GM21447 (cell line): ENCODE results near the gene SLC25A26.

Experiments
- ATAC-seq: cut with Tn5 transposase; IDR thresholded peaks from one replicate; pipeline ENCODE4 v1.9.1; 2021; ENCODE audit not compliant: unreplicated experiment

SLC25A26 gene

GRCh38 chr3:66317750-66318376 is 97.1 kb downstream of the SLC25A26 start:
- ATAC-seq = no peak

- no peak for ATAC-seq
Observed at GRCh38 chr3:66320390-66320789, 99.6 kb downstream of the SLC25A26 start.

- ATAC-seq = no peak
Observed at GRCh38 chr3:66322436-66322835, 101.6 kb downstream of the SLC25A26 start.

- ATAC-seq = no peak
Observed at GRCh38 chr3:66326340-66326739, 105.5 kb downstream of the SLC25A26 start.

- ATAC-seq = no peak
Observed at GRCh38 chr3:66335671-66336070, 114.9 kb downstream of the SLC25A26 start.

GRCh38 chr3:66336333-66336766 is 115.5 kb downstream of the SLC25A26 start:
- ATAC-seq = no peak

GRCh38 chr3:66338927-66339326 is 118.1 kb downstream of the SLC25A26 start:
- no peak for ATAC-seq

GRCh38 chr3:66342717-66343356 is 122.0 kb downstream of the SLC25A26 start:
- no peak for ATAC-seq

- no peak for ATAC-seq
Observed at GRCh38 chr3:66344391-66344811, 123.6 kb downstream of the SLC25A26 start.

- no peak for ATAC-seq
Observed at GRCh38 chr3:66344848-66345578, 124.2 kb downstream of the SLC25A26 start.

- no peak for ATAC-seq
Observed at GRCh38 chr3:66348704-66349103, 127.9 kb downstream of the SLC25A26 start.

- ATAC-seq = no peak
Observed at GRCh38 chr3:66350601-66351000, 129.8 kb downstream of the SLC25A26 start.

GRCh38 chr3:66353039-66353438 is 132.2 kb downstream of the SLC25A26 start:
- no peak for ATAC-seq

GRCh38 chr3:66353530-66353929 is 132.7 kb downstream of the SLC25A26 start:
- no peak for ATAC-seq

- no peak for ATAC-seq
Observed at GRCh38 chr3:66354001-66354400, 133.2 kb downstream of the SLC25A26 start.

GRCh38 chr3:66355394-66355793 is 134.6 kb downstream of the SLC25A26 start:
- ATAC-seq = no peak

GRCh38 chr3:66355997-66356396 is 135.2 kb downstream of the SLC25A26 start:
- ATAC-seq = no peak

- ATAC-seq = no peak
Observed at GRCh38 chr3:66361356-66361755, 140.6 kb downstream of the SLC25A26 start.

- no peak for ATAC-seq
Observed at GRCh38 chr3:66362541-66362941, 141.7 kb downstream of the SLC25A26 start.

GRCh38 chr3:66363148-66363547 is 142.3 kb downstream of the SLC25A26 start:
- no peak for ATAC-seq

- no peak for ATAC-seq
Observed at GRCh38 chr3:66365080-66365479, 144.3 kb downstream of the SLC25A26 start.

- no peak for ATAC-seq
Observed at GRCh38 chr3:66366747-66367146, 145.9 kb downstream of the SLC25A26 start.
